GM23338 (cell line): ENCODE measurements around the gene SLC10A3.

Experiments used
- CREB1 ChIP-seq: fragments of 250-450 bp; sonication (Bioruptor Pico); IDR thresholded peaks from 2 replicates; pipeline ENCODE4 v1.5.0; 2020; ENCODE audit warnings: low read depth, mild to moderate bottlenecking, moderate library complexity
- CTCF ChIP-seq, 2 experiments: fragments of 200-600 bp in 1 of 2; sonication (generic) in 1 of 2; conservative IDR thresholded peaks; 2 replicates each; pipeline versions ENCODE4 v1.5.1 to v1.6.1; 2016 to 2017; ENCODE audit warnings: antibody characterized with exemption in 2 of 2, low read depth in 2 of 2, mild to moderate bottlenecking in 2 of 2, moderate library complexity in 1 of 2
- ETS1 ChIP-seq: IDR thresholded peaks from 2 replicates; pipeline ENCODE4 v1.6.1; 2016; ENCODE audit warnings: antibody characterized with exemption
- EZH2 ChIP-seq: fragments of 200-600 bp; sonication (generic); IDR thresholded peaks from one replicate; pipeline ENCODE4 v1.8.0; 2017; ENCODE audit warnings: antibody characterized with exemption, mild to moderate bottlenecking, low read depth; ENCODE audit not compliant: unreplicated experiment
- EZH2phosphoT487 ChIP-seq: fragments of 200-600 bp; sonication (generic); IDR thresholded peaks from one replicate; pipeline ENCODE4 v1.8.1; 2018; ENCODE audit warnings: antibody characterized with exemption; ENCODE audit not compliant: unreplicated experiment
- JUNB ChIP-seq: IDR thresholded peaks from one replicate; pipeline ENCODE4 v1.6.1; 2016; ENCODE audit warnings: antibody characterized with exemption; ENCODE audit not compliant: unreplicated experiment
- NANOG ChIP-seq: IDR thresholded peaks from 2 replicates; pipeline ENCODE4 v1.6.1; 2016; ENCODE audit warnings: antibody characterized with exemption, borderline replicate concordance
- POLR2AphosphoS5 ChIP-seq: IDR thresholded peaks from 2 replicates; pipeline ENCODE4 v1.6.1; 2016; ENCODE audit warnings: antibody characterized with exemption, low read depth
- REST ChIP-seq: IDR thresholded peaks from one replicate; pipeline ENCODE4 v1.6.1; 2018; ENCODE audit warnings: antibody characterized with exemption; ENCODE audit not compliant: unreplicated experiment
- STAT1 ChIP-seq: IDR thresholded peaks from one replicate; pipeline ENCODE4 v1.6.1; 2016; ENCODE audit warnings: antibody characterized with exemption; ENCODE audit not compliant: unreplicated experiment
- ZNF114 ChIP-seq: fragments of 250-450 bp; sonication (Bioruptor Pico); IDR thresholded peaks from 2 replicates; pipeline ENCODE4 v1.5.0; 2020; ENCODE audit warnings: mild to moderate bottlenecking, moderate library complexity
- ZNF331 ChIP-seq: fragments of 250-450 bp; sonication (Bioruptor Pico); IDR thresholded peaks from 2 replicates; pipeline ENCODE4 v1.5.0; 2020; ENCODE audit warnings: low read depth, mild to moderate bottlenecking, moderate library complexity
- ZNF462 ChIP-seq: fragments of 250-450 bp; sonication (Bioruptor Pico); IDR thresholded peaks from 2 replicates; pipeline ENCODE4 v1.5.0; 2020; ENCODE audit warnings: mild to moderate bottlenecking, moderate library complexity

- TF ChIP-seq CTCF (conservative IDR thresholded peaks at IDR 0.05; ENCODE audit: low read depth in 2 of 2) (no peak), REST (no peak), ZNF331 (CRISPR knock-in tag) (no peak), EZH2phosphoT487 (no peak), STAT1 (no peak), POLR2AphosphoS5 (no peak), EZH2 (no peak), CREB1 (CRISPR knock-in tag) (no peak), ETS1 (no peak), NANOG (no peak), JUNB (no peak), ZNF114 (CRISPR knock-in tag) (no peak), ZNF462 (no peak)
Observed at GRCh38 chrX:154470434-154470833, 20.0 kb downstream of the SLC10A3 start.
